ENCODE data around the gene HM13. TPM values are rescaled to one million over a fixed set of nuclear protein-coding genes. Genes with fewer than 3 reads are reported as not detected.

Gene HM13
- total and polyA plus RNA-seq, 2 donors (not counting 1 experiment from before 2014, with no cell fraction given): 73.2 to 85.1 TPM

DNA sequence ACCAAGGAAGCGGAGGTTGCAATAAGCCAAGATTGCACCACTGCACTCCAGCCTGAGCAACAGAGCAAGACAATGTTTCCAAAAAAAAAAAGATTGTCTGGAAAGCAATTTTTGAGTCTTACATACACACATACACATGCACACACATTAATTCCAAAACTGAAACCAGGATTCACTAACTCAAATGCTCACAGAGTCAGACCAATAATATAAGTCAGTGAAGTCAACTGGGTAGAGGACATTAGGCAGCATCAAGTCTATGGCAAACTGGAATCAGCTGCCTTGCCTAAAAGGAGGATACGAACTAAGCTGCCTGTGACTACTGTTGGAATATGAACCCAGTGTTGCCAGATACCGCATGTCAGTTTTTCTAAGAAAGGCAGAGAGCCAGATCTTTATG is 23.5 kb upstream of the HM13 start:
- intact Hi-C loops (cut with micrococcal nuclease): no loop called here

GRCh38 chr20:31494131-31494530 is 20.1 kb upstream of the HM13 start:
- no peak overlapping the region for H3K9ac ChIP-seq (ENCODE audit: low read length)
- 63% methylated on average over 2 of the region's 2 CpGs for WGBS (ENCODE audit: insufficient coverage)
- H3K36me3 ChIP-seq (replicated peaks in 1 of 2; ENCODE audit: control extremely low read depth in 1 of 2, control insufficient read depth in 1 of 2, extremely low read depth in 1 of 2, insufficient read depth in 2 of 2, low read length in 1 of 2): no peaks in the 10 kb centered on the region
- H3K9me3 Mint-ChIP-seq (ENCODE audit: insufficient read depth): no peaks in the 10 kb centered on the region
- no peak overlapping the region for H2AFZ ChIP-seq (ENCODE audit: insufficient read depth, low read depth, low read length, poor library complexity, severe bottlenecking)
- H3K4me1 ChIP-seq (ENCODE audit: control insufficient read depth in 2 of 2, insufficient read depth in 2 of 2, low read length in 2 of 2): no peaks in the 10 kb centered on the region
- TF ChIP-seq, protein P1, sequence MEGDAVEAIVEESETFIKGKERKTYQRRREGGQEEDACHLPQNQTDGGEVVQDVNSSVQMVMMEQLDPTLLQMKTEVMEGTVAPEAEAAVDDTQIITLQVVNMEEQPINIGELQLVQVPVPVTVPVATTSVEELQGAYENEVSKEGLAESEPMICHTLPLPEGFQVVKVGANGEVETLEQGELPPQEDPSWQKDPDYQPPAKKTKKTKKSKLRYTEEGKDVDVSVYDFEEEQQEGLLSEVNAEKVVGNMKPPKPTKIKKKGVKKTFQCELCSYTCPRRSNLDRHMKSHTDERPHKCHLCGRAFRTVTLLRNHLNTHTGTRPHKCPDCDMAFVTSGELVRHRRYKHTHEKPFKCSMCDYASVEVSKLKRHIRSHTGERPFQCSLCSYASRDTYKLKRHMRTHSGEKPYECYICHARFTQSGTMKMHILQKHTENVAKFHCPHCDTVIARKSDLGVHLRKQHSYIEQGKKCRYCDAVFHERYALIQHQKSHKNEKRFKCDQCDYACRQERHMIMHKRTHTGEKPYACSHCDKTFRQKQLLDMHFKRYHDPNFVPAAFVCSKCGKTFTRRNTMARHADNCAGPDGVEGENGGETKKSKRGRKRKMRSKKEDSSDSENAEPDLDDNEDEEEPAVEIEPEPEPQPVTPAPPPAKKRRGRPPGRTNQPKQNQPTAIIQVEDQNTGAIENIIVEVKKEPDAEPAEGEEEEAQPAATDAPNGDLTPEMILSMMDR (IDR thresholded peaks at IDR 0.05): no peak
- TF ChIP-seq EZH2 (IDR thresholded peaks at IDR 0.05; ENCODE audit: borderline replicate concordance, insufficient read depth, low read depth, low read length, poor library complexity, severe bottlenecking): no peak
- no peaks in the 10 kb centered on the region for H3K79me2 ChIP-seq (ENCODE audit: control insufficient read depth, insufficient read depth, low read length)
- ATAC-seq (ENCODE audit: low read depth) (no peak), DNase-seq (no peak)
- no peaks in the 10 kb centered on the region for H3K4me1 Mint-ChIP-seq
- no peak overlapping the region for H3K4me3 ChIP-seq (ENCODE audit: control extremely low read depth in 1 of 5, extremely low read depth in 1 of 5, insufficient read depth in 1 of 5, low read depth in 2 of 5, low read length in 4 of 5)
- no peak overlapping the region for H3K27ac Mint-ChIP-seq
- ChIA-PET POLR2A (no interaction called here), CTCF (no interaction called here)
- H3K27me3 ChIP-seq (replicated peaks in 1 of 4; ENCODE audit: control extremely low read depth in 1 of 4, control insufficient read depth in 3 of 4, insufficient read depth in 4 of 4, low read length in 3 of 4): peaks cover 0 to 5% (median 3%) of the 10 kb centered on the region in 4 experiments
- H4K20me1 ChIP-seq (ENCODE audit: control insufficient read depth, insufficient read depth, low read length, poor library complexity, severe bottlenecking): no peaks in the 10 kb centered on the region
- H3K27ac ChIP-seq (ENCODE audit: low read length in 2 of 2): no peak overlapping the region
- H3K4me2 ChIP-seq (replicated peaks; ENCODE audit: low read depth, low read length, poor library complexity, severe bottlenecking): no peak overlapping the region
- intact Hi-C loops (cut with micrococcal nuclease): no loop called here
- no peaks in the 10 kb centered on the region for H3K9me3 ChIP-seq (ENCODE audit: control extremely low read depth in 1 of 3, control insufficient read depth in 2 of 3, insufficient read depth in 1 of 3, low read length in 2 of 3)
- H3K4me3 Mint-ChIP-seq: no peak overlapping the region
- peaks cover 25% of the 10 kb centered on the region for H3K27me3 Mint-ChIP-seq

More for the DNA sequence above, 23.5 kb upstream of the HM13 start:
- Histone ChIP-seq H3K27me3 (replicated peaks in 1 of 4; ENCODE audit: control extremely low read depth in 1 of 4, control insufficient read depth in 3 of 4, insufficient read depth in 4 of 4, low read length in 3 of 4) (peaks cover 0 to 5% (median 2%) of the 10 kb centered on the region in 4 experiments), H3K9me3 (ENCODE audit: control extremely low read depth in 1 of 3, control insufficient read depth in 2 of 3, insufficient read depth in 1 of 3, low read length in 2 of 3) (no peaks in the 10 kb centered on the region), H3K4me1 (ENCODE audit: control insufficient read depth in 2 of 2, insufficient read depth in 2 of 2, low read length in 2 of 2) (no peaks in the 10 kb centered on the region), H3K79me2 (ENCODE audit: control insufficient read depth, insufficient read depth, low read length) (no peaks in the 10 kb centered on the region), H3K9ac (ENCODE audit: low read length) (no peak overlapping the region), H3K4me2 (replicated peaks; ENCODE audit: low read depth, low read length, poor library complexity, severe bottlenecking) (no peak overlapping the region), H3K4me3 (ENCODE audit: control extremely low read depth in 1 of 5, extremely low read depth in 1 of 5, insufficient read depth in 1 of 5, low read depth in 2 of 5, low read length in 4 of 5) (no peak overlapping the region), H4K20me1 (ENCODE audit: control insufficient read depth, insufficient read depth, low read length, poor library complexity, severe bottlenecking) (no peaks in the 10 kb centered on the region), H3K27ac (ENCODE audit: low read length in 2 of 2) (no peak overlapping the region), H3K36me3 (replicated peaks in 1 of 2; ENCODE audit: control extremely low read depth in 1 of 2, control insufficient read depth in 1 of 2, extremely low read depth in 1 of 2, insufficient read depth in 2 of 2, low read length in 1 of 2) (no peaks in the 10 kb centered on the region), H2AFZ (ENCODE audit: insufficient read depth, low read depth, low read length, poor library complexity, severe bottlenecking) (no peak overlapping the region)
- 92% methylated on average over 3 of the region's 3 CpGs for WGBS (ENCODE audit: insufficient coverage)
- TF ChIP-seq EZH2 (IDR thresholded peaks at IDR 0.05; ENCODE audit: borderline replicate concordance, insufficient read depth, low read depth, low read length, poor library complexity, severe bottlenecking): no peak
- TF ChIP-seq, protein P1 (IDR thresholded peaks at IDR 0.05): no peak
- ATAC-seq (ENCODE audit: low read depth) (no peak), DNase-seq (no peak)
- no peaks in the 10 kb centered on the region for H3K4me1 Mint-ChIP-seq
- H3K27ac Mint-ChIP-seq: no peak overlapping the region
- ChIA-PET CTCF (no interaction called here), POLR2A (no interaction called here)
- no peak overlapping the region for H3K4me3 Mint-ChIP-seq
- H3K9me3 Mint-ChIP-seq (ENCODE audit: insufficient read depth): no peaks in the 10 kb centered on the region
- H3K27me3 Mint-ChIP-seq: peaks cover 26% of the 10 kb centered on the region
